Central memory CD4-positive, alpha-beta T cell (primary cell): ENCODE results near the gene STXBP5.
"Not testable (repeated sequence)": the region's sequence is repeated elsewhere in the genome, so short reads cannot be mapped to it uniquely, and the experiment has no call there.

Source experiments
- DNase-seq: peaks from one replicate; pipeline ENCODE4 v3.0.0; 2022

The STXBP5 gene

DNA sequence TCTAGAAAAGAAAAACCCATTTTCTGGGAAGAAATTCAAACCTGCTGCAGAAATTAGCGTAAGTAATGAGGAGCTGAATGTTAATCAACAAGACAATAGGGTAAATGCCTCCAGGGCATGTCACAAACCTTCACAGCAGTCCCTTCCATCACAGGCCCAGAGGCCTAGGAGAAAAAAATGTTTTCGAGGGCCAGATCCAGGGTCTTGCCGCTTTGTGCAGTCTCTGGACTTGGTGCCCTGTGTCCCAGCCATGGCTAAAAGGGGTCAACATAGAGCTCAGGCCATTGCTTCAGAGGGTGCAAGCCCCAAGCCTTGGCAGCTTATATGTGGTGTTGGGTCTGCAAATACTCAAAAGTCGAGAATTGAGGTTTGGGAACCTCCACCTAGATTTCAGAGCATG lies 99.8 kb downstream of the STXBP5 start:
- no peak for DNase-seq

DNA sequence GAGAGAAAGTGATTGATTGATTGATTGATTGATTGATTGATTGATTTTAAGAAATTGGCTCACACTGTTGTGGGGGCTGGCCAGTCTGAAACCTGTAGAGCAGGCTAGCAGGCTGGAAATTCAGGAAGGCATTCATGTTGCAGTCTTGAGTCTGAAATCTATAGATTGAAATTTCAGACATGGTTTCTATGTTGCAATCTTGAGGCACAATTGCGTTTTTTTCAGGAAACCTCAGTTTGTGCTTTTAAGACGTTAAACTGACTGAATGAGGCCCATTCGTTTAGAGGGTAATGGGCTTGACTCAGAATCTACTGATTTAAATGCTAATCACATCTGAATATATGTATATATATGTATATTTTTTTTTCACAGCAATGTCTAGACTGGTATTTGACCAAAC lies 106.3 kb downstream of the STXBP5 start:
- DNase-seq = no peak

- DNase-seq = no peak
Measured at GRCh38 chr6:147311218-147311617, 107.0 kb downstream of the STXBP5 start.

- no peak for DNase-seq
Measured at GRCh38 chr6:147321260-147321659, 117.0 kb downstream of the STXBP5 start.

DNA sequence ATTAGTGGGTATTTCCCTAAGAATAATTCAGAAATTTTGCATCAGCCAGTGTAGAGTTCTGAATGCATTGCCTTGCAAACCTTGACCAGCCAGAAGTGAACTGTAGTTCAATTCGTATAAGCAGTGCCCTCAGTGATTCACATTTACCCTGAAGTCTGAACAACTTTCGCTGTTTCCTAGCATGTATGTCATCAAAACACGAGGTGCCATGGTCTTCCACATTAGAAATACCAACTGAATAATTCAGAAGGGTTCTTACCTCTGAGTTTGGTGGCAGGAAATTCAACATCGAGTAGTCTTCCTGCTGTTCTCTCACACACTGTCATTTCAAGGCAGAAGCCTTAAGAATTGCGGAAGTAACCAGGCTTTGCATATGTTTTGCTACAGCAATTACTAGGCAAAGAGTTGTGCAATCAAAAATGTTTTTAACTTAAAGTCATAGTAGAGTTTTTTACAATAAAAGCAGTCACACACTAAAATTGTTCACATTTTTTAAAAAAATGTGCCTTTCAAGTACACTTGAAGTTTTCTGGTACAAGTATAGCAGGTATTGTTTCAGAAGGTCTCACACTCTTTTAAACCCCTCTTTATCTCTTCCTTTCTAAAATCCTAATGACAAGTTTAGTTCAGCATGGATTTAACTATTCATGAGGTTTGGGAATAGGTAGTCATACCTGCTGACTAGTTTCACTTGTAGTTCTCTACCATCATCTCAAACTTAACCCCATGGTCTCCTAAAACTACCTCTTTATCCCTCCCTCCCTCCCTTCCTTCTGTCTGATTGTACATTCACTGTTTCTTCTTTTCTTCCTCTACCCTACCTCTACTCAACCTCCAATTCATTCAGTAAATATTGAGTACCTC lies 118.3 kb downstream of the STXBP5 start:
- peak; percentile 27 for DNase-seq

DNA sequence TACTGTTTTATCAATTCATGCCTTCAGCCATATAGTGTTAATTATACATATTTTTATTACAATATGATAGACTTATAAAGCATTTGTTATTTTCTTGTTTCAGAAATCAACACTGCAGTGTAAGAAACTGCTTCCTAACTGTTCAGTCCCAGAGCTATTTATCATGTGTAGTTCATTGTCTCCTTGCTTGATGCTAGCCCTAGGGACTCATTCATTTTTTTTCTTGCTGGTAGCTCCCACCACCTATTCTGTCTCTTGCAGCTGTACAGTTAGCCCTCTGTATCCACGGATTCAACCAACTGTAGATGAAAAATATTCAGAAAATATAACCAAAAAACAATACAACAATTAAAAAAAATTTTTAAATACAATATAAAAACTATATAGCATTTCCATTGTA lies 121.3 kb downstream of the STXBP5 start:
- DNase-seq = no peak

- DNase-seq = no peak
Measured at GRCh38 chr6:147331401-147331800, 127.2 kb downstream of the STXBP5 start.

DNA sequence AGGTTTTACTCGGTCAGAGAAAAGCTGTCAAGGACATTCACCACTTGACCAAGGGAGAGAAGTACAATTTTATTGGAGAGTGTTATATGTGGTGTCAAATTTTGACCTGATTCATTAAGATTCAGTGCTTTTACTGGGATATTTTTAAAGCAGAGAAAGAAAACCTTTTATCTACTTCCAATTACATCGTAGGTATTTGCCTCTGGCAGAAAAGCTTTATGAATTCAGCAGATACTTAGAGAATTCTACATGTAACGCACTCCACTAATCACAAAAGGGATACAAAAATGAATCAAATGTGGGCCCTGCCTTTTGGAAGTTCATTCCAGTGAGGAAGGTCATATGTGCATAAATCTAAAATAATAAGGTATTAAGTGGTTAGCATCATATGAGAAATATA lies 133.7 kb downstream of the STXBP5 start:
- DNase-seq = no peak

DNA sequence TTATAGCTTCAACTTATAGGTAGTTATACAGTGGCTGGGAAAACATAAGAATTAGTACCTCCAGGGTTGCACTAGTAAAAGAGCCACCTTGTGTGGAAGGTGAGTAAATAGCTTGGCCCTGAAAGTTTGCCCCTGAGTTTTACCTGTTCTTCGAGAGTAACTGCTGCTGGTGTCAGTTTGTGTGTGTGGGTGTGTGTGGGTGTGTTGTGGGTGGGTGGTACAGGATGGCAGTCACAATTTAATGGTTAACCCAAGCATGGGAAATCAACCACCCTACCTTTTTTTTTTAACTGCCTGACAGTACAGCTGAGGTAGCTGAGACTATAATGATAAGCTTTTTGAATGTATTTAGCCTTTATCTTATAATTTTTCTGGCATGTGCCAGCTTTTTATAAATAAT lies 137.3 kb downstream of the STXBP5 start:
- no peak for DNase-seq

DNA sequence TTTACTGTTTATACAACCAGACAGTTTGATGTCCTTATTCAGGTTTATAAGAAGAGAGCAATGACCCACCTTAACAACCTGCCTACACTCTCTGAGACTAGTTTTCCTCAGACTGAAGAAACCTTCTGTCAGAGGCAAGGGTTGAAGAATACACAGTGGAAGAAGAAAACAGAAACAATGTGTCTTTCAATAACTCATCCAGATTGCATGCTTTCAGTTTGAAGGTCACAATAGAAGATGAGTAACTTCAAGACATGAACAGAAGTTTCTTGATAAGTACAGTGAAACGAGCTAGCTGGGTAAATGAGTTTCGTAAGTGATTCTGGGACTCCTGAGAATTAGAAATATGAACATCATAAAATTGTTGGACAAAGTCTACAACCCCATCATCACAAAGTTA lies 141.7 kb downstream of the STXBP5 start:
- no peak for DNase-seq

- no peak for DNase-seq
Measured at GRCh38 chr6:147347179-147347881, 143.1 kb downstream of the STXBP5 start.

GRCh38 chr6:147347882-147348575 lies 143.8 kb downstream of the STXBP5 start:
- no peak for DNase-seq

DNA sequence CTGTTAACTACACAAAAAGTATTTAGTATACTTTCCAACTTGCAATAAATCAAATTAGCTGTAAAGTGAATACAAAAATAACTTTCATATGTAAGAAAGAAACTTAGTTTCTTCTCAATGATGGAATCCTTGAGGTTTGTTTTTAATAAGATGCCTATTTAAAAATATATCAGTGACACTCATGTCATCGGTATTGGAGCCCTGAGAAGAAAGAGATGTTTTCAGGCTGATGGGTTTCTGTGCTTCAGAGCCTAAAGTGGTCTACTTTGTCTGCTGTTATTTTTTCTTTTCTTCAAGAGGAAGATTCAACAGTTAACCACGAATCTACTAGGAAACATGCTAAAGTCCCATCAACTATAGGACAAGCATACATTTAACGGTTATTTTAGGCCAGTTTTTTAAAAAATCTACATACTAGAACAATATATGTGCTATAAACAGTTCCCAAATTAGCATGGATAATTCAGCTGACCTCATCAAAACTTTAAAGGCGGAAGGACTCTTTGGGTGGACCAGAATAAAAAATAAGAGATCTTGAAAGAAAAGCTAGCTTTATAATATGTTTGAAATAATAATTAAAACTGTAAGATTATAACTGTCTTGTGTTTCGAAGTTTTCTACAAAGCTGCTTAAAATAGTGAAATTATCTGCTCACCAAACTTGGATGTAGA lies 157.2 kb downstream of the STXBP5 start:
- DNase-seq = no peak

DNA sequence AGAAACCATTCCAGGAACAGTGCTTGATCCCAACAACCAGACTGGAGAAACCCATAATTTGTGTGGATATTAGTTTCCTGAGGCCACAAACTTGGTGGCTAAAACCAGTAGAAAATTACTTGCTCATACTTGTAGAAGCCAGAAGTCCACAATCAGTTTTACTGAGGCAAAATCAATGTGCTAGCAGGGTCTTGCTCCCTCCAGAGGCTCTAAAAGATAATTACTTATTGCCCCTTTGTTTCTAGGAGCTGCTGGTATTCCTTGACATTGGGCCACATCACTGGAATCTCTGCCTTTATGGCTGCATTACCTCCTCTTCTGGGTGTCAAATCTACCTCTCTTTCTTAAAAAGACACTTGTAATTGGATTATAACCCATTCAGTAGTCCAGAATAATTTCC lies 162.1 kb downstream of the STXBP5 start:
- DNase-seq = no peak

GRCh38 chr6:147371325-147371724 lies 167.1 kb downstream of the STXBP5 start:
- DNase-seq = no peak

DNA sequence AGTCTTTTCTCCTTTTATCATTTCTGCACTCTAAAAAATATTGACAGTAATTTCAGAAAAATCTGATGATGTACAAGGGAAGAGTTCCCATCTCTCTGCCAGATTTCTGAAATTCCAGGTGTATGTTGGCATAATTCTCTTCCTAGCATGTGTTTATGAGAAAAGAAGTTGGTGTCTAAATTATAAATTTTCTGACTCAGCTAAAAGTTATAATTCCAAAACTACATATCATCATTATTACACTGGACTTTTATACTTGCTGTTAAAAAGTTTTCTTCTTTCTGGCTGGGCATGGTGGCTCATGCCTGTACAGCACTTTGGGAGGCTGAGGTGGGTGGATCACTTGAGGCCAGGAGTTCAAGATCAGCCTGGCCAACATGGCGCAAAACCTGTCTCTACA lies 168.6 kb downstream of the STXBP5 start:
- DNase-seq = no peak

DNA sequence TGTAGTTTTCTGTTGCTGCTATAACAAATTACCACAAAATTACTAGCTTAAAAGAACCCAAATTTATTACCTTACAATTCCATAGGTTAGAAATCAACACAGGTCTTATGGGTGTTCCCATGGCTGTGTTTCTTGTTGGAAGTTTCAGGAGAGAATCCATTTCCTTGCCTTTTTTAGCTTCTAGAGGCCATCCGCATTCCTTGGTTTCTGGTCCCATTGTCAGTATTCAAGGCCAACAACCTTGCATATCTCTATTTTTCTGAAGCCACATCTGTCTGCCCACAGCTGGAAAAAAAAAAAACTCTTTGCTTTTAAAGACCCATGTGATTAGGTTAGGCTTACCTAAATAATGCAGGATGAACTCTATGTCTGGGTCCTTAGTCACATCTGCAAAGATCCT lies 174.6 kb downstream of the STXBP5 start:
- DNase-seq = no peak

DNA sequence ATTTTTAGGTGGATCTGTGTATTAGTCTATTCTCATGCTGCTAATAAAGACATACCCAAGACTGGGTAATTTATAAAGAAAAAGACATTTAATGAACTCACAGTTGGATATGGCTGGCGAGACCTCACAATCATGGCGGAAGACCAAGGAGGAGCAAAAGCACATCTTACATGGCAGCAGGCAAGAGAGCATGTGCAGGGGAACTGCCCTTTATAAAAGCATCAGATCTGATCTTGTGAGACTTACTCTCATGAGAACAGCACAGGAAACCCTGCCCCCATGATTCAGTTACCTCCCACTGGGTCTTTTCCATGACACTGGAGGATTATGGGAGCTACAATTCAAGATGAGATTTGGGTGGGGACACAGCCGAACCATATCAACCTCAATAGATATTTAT lies 176.6 kb downstream of the STXBP5 start:
- DNase-seq = not testable (repeated sequence)

DNA sequence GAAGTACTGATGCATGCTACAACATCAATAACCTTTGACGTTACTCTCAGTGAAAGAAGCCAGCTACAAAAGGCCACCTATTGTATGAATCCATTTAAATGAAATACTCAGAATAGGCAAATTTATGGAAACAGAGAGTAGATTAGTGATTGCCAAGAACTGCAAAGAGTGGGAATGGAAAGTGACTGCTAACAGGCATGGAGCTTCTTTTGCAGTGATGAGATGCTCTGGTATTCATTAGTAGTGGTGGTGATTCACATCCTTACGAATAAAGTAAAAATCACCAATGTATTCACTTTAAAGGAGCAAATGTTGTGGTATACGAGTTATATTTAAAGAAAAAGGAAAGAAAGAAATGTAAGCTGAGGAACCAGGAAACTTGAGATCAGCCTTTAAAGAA lies 177.5 kb downstream of the STXBP5 start:
- no peak for DNase-seq

DNA sequence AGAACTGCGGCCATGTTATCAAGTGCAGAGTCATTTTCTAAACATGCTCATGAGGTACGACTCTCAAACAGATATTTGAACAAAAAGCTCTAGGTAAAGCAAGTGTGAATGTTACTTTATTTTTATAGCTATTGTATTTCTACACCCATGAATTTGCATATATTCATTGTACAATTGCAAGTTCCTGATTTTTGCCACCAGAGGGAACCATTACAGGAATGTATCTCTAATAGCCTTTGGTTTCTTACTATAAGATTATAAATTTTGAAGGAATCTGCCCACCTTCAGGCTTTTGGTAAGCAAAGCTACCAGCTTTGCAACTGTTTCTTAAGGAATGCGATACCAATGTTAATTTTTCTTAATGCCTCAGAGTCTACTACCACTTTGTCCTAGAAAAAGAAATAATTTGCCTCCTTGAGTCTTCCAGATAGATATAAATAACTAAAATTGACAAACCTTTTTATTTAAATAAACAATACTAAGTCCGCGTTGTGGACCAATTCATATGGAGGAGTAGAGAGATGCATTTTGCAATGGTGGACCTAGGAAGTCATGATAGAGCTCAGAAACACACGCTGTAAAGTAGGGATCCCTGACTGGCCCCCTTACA lies 178.8 kb downstream of the STXBP5 start:
- no peak for DNase-seq

DNA sequence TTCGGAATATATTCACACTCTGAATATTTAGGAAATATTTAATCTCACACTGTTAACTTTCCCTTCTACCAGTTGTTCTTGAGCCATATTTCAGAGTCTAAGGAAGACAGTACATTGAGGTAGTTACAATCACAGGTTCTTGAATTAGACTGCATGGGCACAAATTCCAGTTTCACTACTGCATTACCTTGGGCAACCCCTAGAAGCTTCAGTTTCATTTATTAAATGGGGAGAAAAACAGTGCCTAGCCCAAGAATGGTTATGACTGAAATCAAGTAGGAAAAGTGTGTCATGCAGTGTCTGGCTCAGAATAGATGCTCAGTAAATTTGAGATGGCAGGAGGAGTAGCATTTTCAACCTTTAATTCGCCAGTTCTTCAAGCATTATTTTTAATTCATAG lies 179.8 kb downstream of the STXBP5 start:
- DNase-seq = no peak
